Measurements from ENCODE around the gene TBC1D12. TPM values are rescaled to one million over a fixed set of nuclear protein-coding genes. Genes with fewer than 3 reads are reported as not detected.

The TBC1D12 gene
- polyA plus RNA-seq, 3 donors = 19.6 to 21.1 (median 19.8) TPM

GRCh38 chr10:94403380-94404213 is 1.3 kb downstream of the TBC1D12 start:
- peak in 2 of 3 donors; percentile 29 to 49 for DNase-seq (ENCODE audit: low read depth in 3 of 3, low spot score in 2 of 3)

GRCh38 chr10:94405406-94405805 is 3.1 kb downstream of the TBC1D12 start:
- no peak for DNase-seq (ENCODE audit: low read depth in 3 of 3, low spot score in 2 of 3)

GRCh38 chr10:94407668-94408067 is 5.3 kb downstream of the TBC1D12 start:
- DNase-seq (ENCODE audit: low read depth in 3 of 3, low spot score in 2 of 3) = no peak

GRCh38 chr10:94409021-94409657 is 6.8 kb downstream of the TBC1D12 start:
- no peak for DNase-seq (ENCODE audit: low read depth in 3 of 3, low spot score in 2 of 3)

- DNase-seq (ENCODE audit: low read depth in 3 of 3, low spot score in 2 of 3) = no peak
Observed at GRCh38 chr10:94411304-94411703, 9.0 kb downstream of the TBC1D12 start.

GRCh38 chr10:94412449-94412848 is 10.1 kb downstream of the TBC1D12 start:
- DNase-seq (ENCODE audit: low read depth in 3 of 3, low spot score in 2 of 3) = no peak

- no peak for DNase-seq (ENCODE audit: low read depth in 3 of 3, low spot score in 2 of 3)
Observed at GRCh38 chr10:94413361-94413760, 11.0 kb downstream of the TBC1D12 start.

- DNase-seq (ENCODE audit: low read depth in 3 of 3, low spot score in 2 of 3) = no peak
Observed at GRCh38 chr10:94416896-94417295, 14.6 kb downstream of the TBC1D12 start.

GRCh38 chr10:94417321-94417720 is 15.0 kb downstream of the TBC1D12 start:
- no peak for DNase-seq (ENCODE audit: low read depth in 3 of 3, low spot score in 2 of 3)

GRCh38 chr10:94420516-94420915 is 18.2 kb downstream of the TBC1D12 start:
- no peak for DNase-seq (ENCODE audit: low read depth in 3 of 3, low spot score in 2 of 3)

GRCh38 chr10:94420998-94421528 is 18.7 kb downstream of the TBC1D12 start:
- no peak for DNase-seq (ENCODE audit: low read depth in 3 of 3, low spot score in 2 of 3)

GRCh38 chr10:94423627-94424026 is 21.3 kb downstream of the TBC1D12 start:
- no peak for DNase-seq (ENCODE audit: low read depth in 3 of 3, low spot score in 2 of 3)

- no peak for DNase-seq (ENCODE audit: low read depth in 3 of 3, low spot score in 2 of 3)
Observed at GRCh38 chr10:94424714-94425337, 22.5 kb downstream of the TBC1D12 start.

- no peak for DNase-seq (ENCODE audit: low read depth in 3 of 3, low spot score in 2 of 3)
Observed at GRCh38 chr10:94425942-94426341, 23.6 kb downstream of the TBC1D12 start.

- DNase-seq (ENCODE audit: low read depth in 3 of 3, low spot score in 2 of 3) = no peak
Observed at GRCh38 chr10:94427166-94427565, 24.8 kb downstream of the TBC1D12 start.

- no peak for DNase-seq (ENCODE audit: low read depth in 3 of 3, low spot score in 2 of 3)
Observed at GRCh38 chr10:94428766-94429707, 26.7 kb downstream of the TBC1D12 start.

GRCh38 chr10:94430701-94431100 is 28.4 kb downstream of the TBC1D12 start:
- DNase-seq (ENCODE audit: low read depth in 3 of 3, low spot score in 2 of 3) = no peak

- no peak for DNase-seq (ENCODE audit: low read depth in 3 of 3, low spot score in 2 of 3)
Observed at GRCh38 chr10:94432443-94432842, 30.1 kb downstream of the TBC1D12 start.

- DNase-seq (ENCODE audit: low read depth in 3 of 3, low spot score in 2 of 3) = no peak
Observed at GRCh38 chr10:94439275-94439861, 37.0 kb downstream of the TBC1D12 start.

GRCh38 chr10:94440096-94440495 is 37.8 kb downstream of the TBC1D12 start:
- DNase-seq (ENCODE audit: low read depth in 3 of 3, low spot score in 2 of 3) = no peak

All from right renal cortex interstitium (tissue), 3 donors.